Karpas-422 (cell line): ENCODE data around the gene TMEM101. TPM values are rescaled to one million over a fixed set of nuclear protein-coding genes. Genes with fewer than 3 reads are reported as not detected.
"Not testable (repeated sequence)": the region's sequence is repeated elsewhere in the genome, so short reads cannot be mapped to it uniquely, and the experiment has no call there.

Experiments used
- DNase-seq: peaks from one replicate; pipeline ENCODE4 v3.0.0-alpha.2; 2015
- H2AFZ ChIP-seq: fragments of 200-600 bp; sonication (generic); 2 replicates; pipeline ENCODE4 v1.6.1; 2014; ENCODE audit warnings: antibody characterized with exemption, low read length, mixed read lengths
- H3K27ac ChIP-seq: fragments of 200-600 bp; sonication (generic); 2 replicates; pipeline ENCODE4 v1.5.1; 2014; ENCODE audit warnings: mild to moderate bottlenecking, low read length, moderate library complexity
- H3K27me3 ChIP-seq: fragments of 200-600 bp; sonication (generic); 2 replicates; pipeline ENCODE4 v1.6.1; 2014; ENCODE audit warnings: low read length, mixed read lengths
- H3K36me3 ChIP-seq: fragments of 200-600 bp; sonication (generic); 2 replicates; pipeline ENCODE4 v1.6.1; 2014; ENCODE audit warnings: low read length, mixed read lengths; ENCODE audit not compliant: insufficient read depth
- H3K4me1 ChIP-seq: fragments of 200-600 bp; sonication (generic); 2 replicates; pipeline ENCODE4 v1.6.1; 2014; ENCODE audit warnings: mild to moderate bottlenecking, low read length, mixed read lengths
- H3K4me2 ChIP-seq: fragments of 200-600 bp; sonication (generic); 2 replicates; pipeline ENCODE4 v1.6.1; 2014; ENCODE audit warnings: low read length, low read depth, mild to moderate bottlenecking; ENCODE audit not compliant: poor library complexity, severe bottlenecking
- H3K4me3 ChIP-seq: fragments of 200-600 bp; sonication (generic); 2 replicates; pipeline ENCODE4 v1.5.1; 2014; ENCODE audit warnings: mild to moderate bottlenecking, antibody characterized with exemption, low read length, mixed read lengths
- H3K79me2 ChIP-seq: fragments of 200-600 bp; sonication (generic); 2 replicates; pipeline ENCODE4 v1.6.1; 2014; ENCODE audit warnings: mild to moderate bottlenecking, low read length, mixed read lengths
- H3K9ac ChIP-seq: fragments of 200-600 bp; sonication (generic); 2 replicates; pipeline ENCODE4 v1.6.0; 2014; ENCODE audit warnings: low read length
- H3K9me2 ChIP-seq: fragments of 200-600 bp; sonication (generic), shearing (Covaris generic); replicated peaks from 2 replicates; pipeline ENCODE4 v1.6.0; 2014; ENCODE audit warnings: mild to moderate bottlenecking, low read length, moderate library complexity; ENCODE audit not compliant: insufficient read depth
- H3K9me3 ChIP-seq: fragments of 300-700, 200-600 bp; sonication (generic); 2 replicates; pipeline ENCODE4 v1.6.1; 2014; ENCODE audit warnings: low read length, mixed read lengths
- H4K20me1 ChIP-seq: fragments of 200-600 bp; sonication (generic); 2 replicates; pipeline ENCODE4 v1.6.1; 2014; ENCODE audit warnings: mild to moderate bottlenecking, antibody characterized with exemption, low read length, low read depth; ENCODE audit not compliant: insufficient read depth
- small RNA-seq: library from RNA; depleted of rRNA; stranded (forward); fragments of <200 nt; gene quantifications from one replicate; pipeline ENCODE3, GENCODE V24; 2014
- total RNA-seq: library from RNA; depleted of rRNA; stranded (reverse); fragments of >200 nt; shearing (Covaris generic); gene quantifications from 2 replicates; pipeline ENCODE4 v1.2.3, GENCODE V29; 2014; ENCODE audit warnings: low replicate concordance; rRNA removed

Gene TMEM101
- total RNA-seq, 1 experiment from 2014 or later: 26.6 TPM

- Histone ChIP-seq H3K9me3 (no peaks in the 10 kb centered on the region), H3K79me2 (no peaks in the 10 kb centered on the region), H4K20me1 (no peaks in the 10 kb centered on the region), H2AFZ (no peak overlapping the region), H3K4me3 (no peak overlapping the region), H3K4me1 (no peaks in the 10 kb centered on the region), H3K36me3 (no peaks in the 10 kb centered on the region), H3K4me2 (no peak overlapping the region), H3K27me3 (no peaks in the 10 kb centered on the region), H3K27ac (no peak overlapping the region), H3K9me2 (no peaks in the 10 kb centered on the region), H3K9ac (no peak overlapping the region)
- DNase-seq: no peak
Observed at GRCh38 chr17:43970366-43970765, 44.4 kb downstream of the TMEM101 start.

GRCh38 chr17:43967251-43967875 lies 47.4 kb downstream of the TMEM101 start:
- Histone ChIP-seq H3K36me3 (no peaks in the 10 kb centered on the region), H3K27ac (no peak overlapping the region), H2AFZ (no peak overlapping the region)

GRCh38 chr17:43966276-43966675 lies 48.5 kb downstream of the TMEM101 start:
- Histone ChIP-seq H3K4me2 (no peak overlapping the region), H3K4me3 (no peak overlapping the region), H2AFZ (no peak overlapping the region), H3K79me2 (no peaks in the 10 kb centered on the region), H3K27me3 (no peaks in the 10 kb centered on the region), H3K36me3 (no peaks in the 10 kb centered on the region), H3K9ac (no peak overlapping the region), H4K20me1 (no peaks in the 10 kb centered on the region), H3K9me3 (no peaks in the 10 kb centered on the region), H3K27ac (no peak overlapping the region), H3K9me2 (no peaks in the 10 kb centered on the region), H3K4me1 (no peaks in the 10 kb centered on the region)
- no peak for DNase-seq

More at GRCh38 chr17:43967251-43967875, 47.4 kb downstream of the TMEM101 start:
- H3K4me3 ChIP-seq: no peak overlapping the region
- no peak overlapping the region for H3K4me2 ChIP-seq
- H3K9ac ChIP-seq: no peak overlapping the region
- no peaks in the 10 kb centered on the region for H3K27me3 ChIP-seq
- H3K9me2 ChIP-seq: no peaks in the 10 kb centered on the region
- no peak for DNase-seq
- H4K20me1 ChIP-seq: no peaks in the 10 kb centered on the region
- no peaks in the 10 kb centered on the region for H3K79me2 ChIP-seq
- no peaks in the 10 kb centered on the region for H3K4me1 ChIP-seq
- no peaks in the 10 kb centered on the region for H3K9me3 ChIP-seq

GRCh38 chr17:43962479-43962878 lies 52.3 kb downstream of the TMEM101 start:
- no peaks in the 10 kb centered on the region for H3K36me3 ChIP-seq
- no peak overlapping the region for H3K4me3 ChIP-seq
- H3K9me3 ChIP-seq: no peaks in the 10 kb centered on the region
- no peak overlapping the region for H3K27ac ChIP-seq
- H3K79me2 ChIP-seq: no peaks in the 10 kb centered on the region
- H3K9ac ChIP-seq: no peak overlapping the region
- no peaks in the 10 kb centered on the region for H3K4me1 ChIP-seq
- H3K4me2 ChIP-seq: no peak overlapping the region
- no peaks in the 10 kb centered on the region for H3K27me3 ChIP-seq
- no peaks in the 10 kb centered on the region for H4K20me1 ChIP-seq
- no peak overlapping the region for H2AFZ ChIP-seq
- no peaks in the 10 kb centered on the region for H3K9me2 ChIP-seq
- no peak for DNase-seq

- Histone ChIP-seq H4K20me1 (no peaks in the 10 kb centered on the region), H3K4me1 (no peaks in the 10 kb centered on the region), H3K27ac (no peak overlapping the region), H2AFZ (no peak overlapping the region), H3K79me2 (no peaks in the 10 kb centered on the region), H3K27me3 (no peaks in the 10 kb centered on the region), H3K4me2 (no peak overlapping the region), H3K9me2 (no peaks in the 10 kb centered on the region), H3K9me3 (no peaks in the 10 kb centered on the region), H3K4me3 (no peak overlapping the region), H3K9ac (no peak overlapping the region), H3K36me3 (no peaks in the 10 kb centered on the region)
- no peak for DNase-seq
Observed at GRCh38 chr17:43961954-43962353, 52.8 kb downstream of the TMEM101 start.

GRCh38 chr17:43961292-43961691 lies 53.5 kb downstream of the TMEM101 start:
- not testable (repeated sequence) for H3K9me2 ChIP-seq

More at GRCh38 chr17:43961292-43961691, 53.5 kb downstream of the TMEM101 start:
- H3K4me1 ChIP-seq, H3K27ac ChIP-seq, H3K9ac ChIP-seq, H3K36me3 ChIP-seq, H2AFZ ChIP-seq, H4K20me1 ChIP-seq, H3K9me3 ChIP-seq, H3K4me2 ChIP-seq, H3K27me3 ChIP-seq, H3K79me2 ChIP-seq, H3K4me3 ChIP-seq: not testable (repeated sequence)
- peak; percentile 54 for DNase-seq

Small RNA genes within 50 kb of the gene (small RNA-seq; reads per million reads assigned to genes)
- not detected for gene RF00012

Other genes starting within 250 kb of the TMEM101 start
- 7.9 and 9.5 TPM in 2 replicates for gene DUSP3, start 236.0 kb downstream of the TMEM101 start, total RNA-seq
- gene CFAP97D1, start 234.5 kb downstream of the TMEM101 start, total RNA-seq: 1.1 TPM in 1 of 2 replicates, not detected in the other
- gene MPP3, start 181.8 kb downstream of the TMEM101 start, total RNA-seq: not detected in 2 replicates
- not detected in 2 replicates for gene CD300LG, start 167.8 kb downstream of the TMEM101 start, total RNA-seq
- not detected in 2 replicates for gene MPP2, start 107.4 kb downstream of the TMEM101 start, total RNA-seq
- not detected in 2 replicates for gene PPY, start 72.5 kb downstream of the TMEM101 start, total RNA-seq
- gene PYY, start 61.0 kb downstream of the TMEM101 start, total RNA-seq: 0.51 TPM in 1 of 2 replicates, not detected in the other
- 2.4 and 4.3 TPM in 2 replicates for gene NAGS, start 10.3 kb downstream of the TMEM101 start, total RNA-seq
- gene LSM12, start 51.7 kb upstream of the TMEM101 start, total RNA-seq: 43.9 and 73.1 TPM in 2 replicates
- gene G6PC3, start 55.8 kb upstream of the TMEM101 start, total RNA-seq: 43.6 and 59.6 TPM in 2 replicates
- gene HDAC5, start 108.7 kb upstream of the TMEM101 start, total RNA-seq: 24.4 and 44.2 TPM in 2 replicates
- 3.7 and 4.6 TPM in 2 replicates for gene HROB, start 127.0 kb upstream of the TMEM101 start, total RNA-seq
- not detected in 2 replicates for gene ASB16, start 155.7 kb upstream of the TMEM101 start, total RNA-seq
- 29.3 and 36.5 TPM in 2 replicates for gene TMUB2, start 172.0 kb upstream of the TMEM101 start, total RNA-seq
- gene ATXN7L3, start 184.9 kb upstream of the TMEM101 start, total RNA-seq: 29.0 and 54.7 TPM in 2 replicates
- 57.8 and 150 TPM in 2 replicates for gene UBTF, start 204.7 kb upstream of the TMEM101 start, total RNA-seq